Right hindlimb (tissue), 1 donor: ENCODE measurements around the gene ZNF232.
"Not testable (repeated sequence)": the region's sequence is repeated elsewhere in the genome, so short reads cannot be mapped to it uniquely, and the experiment has no call there.

Source experiments
- DNase-seq: peaks from one replicate; pipeline ENCODE4 v3.0.0-alpha.2; 2018

Gene ZNF232

GRCh38 chr17:5092218-5093010 lies 19.3 kb downstream of the ZNF232 start:
- DNase-seq, result no peak

DNA sequence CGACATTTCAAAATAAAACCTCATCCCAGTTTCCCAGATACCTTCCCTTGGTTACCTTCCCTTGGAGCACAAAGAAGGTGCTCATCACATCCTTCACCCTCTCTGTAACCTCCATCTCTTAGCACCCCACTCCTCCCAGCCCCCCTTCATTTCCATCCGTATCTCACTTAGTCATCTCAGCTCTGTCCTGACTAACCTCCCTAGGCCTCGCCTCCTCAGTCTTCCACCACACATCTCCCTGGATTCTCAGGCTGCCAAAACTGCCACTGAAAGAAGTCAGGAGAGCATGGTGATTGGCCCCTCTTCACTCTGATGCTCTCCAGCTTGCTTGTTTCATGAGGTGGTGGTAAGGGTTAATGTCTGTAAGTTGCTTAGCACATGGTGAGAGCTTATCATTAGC lies 31.1 kb downstream of the ZNF232 start:
- DNase-seq, result no peak

DNA sequence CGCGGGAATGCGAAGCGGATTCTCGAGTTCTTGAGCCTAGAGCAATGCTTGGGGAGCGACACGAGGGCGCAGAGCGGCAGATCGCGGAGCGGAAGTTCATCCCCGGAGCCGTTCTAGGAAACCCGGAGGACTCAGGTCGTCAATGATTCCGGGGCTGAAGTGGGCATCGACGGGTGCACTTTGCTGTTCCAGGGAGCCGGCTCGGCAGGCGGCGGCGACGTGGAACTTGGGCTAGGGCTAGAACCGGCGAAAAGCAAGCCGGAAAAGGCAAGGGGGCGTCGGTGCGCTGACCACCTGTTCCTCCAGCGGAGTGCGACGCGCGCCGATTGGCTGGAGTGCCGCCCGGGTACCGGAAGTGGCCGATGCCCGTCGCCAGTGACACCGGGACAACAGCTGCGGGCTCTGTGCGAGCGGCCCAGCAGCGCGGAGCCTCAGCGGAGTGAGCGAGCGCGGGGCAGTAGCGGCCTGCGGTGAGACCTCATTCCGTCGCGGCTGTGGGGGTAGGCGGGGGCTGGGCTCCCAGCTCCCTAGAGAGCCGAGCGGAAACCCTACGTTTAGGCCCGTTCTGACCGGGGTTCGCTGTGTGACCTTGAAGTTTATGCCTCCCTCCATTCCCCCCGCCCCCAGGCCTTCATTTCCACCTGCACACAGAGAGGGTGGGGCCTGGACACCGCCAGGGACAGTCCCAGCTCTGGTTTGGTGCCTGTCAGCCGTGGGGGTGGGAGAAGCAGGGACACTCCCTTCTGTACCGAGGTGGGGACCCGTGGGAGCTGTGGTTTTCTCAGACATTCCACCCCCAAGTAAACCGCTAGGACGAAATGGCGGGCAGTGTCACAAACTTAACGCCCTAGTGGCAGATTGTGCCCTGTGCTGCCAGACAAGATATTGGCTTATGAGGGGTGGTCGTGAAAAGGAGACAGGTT lies 33.3 kb downstream of the ZNF232 start, which contains the start of gene ZFP3:
Gene ZFP3, plus strand, starts transcription at position 362 of the 923 bp plus-strand sequence. CDS start 13,038 bp downstream, outside the sequence.
- DNase-seq, result peak; percentile 91

- DNase-seq, result no peak
Observed at GRCh38 chr17:5077781-5078105, 33.9 kb downstream of the ZNF232 start.

DNA sequence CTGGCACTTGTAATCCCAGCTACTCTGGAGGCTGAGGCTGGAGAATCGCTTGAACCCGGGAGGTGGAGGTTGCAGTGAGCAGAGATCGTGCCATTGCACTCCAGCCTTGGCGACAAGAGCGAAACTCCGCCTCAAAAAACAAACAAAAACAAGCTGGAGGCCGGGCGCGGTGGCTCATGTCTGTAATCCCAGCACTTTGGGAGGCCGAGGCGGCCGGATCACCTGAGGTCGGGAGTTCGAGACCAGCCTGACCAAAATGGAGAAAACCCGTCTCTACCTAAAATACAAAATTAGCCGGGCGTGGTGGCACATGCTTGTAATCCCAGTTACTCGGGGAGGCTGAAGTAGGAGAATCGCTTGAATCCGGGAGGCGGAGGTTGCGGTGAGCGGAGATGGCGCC lies 34.4 kb downstream of the ZNF232 start:
- not testable (repeated sequence) for DNase-seq

DNA sequence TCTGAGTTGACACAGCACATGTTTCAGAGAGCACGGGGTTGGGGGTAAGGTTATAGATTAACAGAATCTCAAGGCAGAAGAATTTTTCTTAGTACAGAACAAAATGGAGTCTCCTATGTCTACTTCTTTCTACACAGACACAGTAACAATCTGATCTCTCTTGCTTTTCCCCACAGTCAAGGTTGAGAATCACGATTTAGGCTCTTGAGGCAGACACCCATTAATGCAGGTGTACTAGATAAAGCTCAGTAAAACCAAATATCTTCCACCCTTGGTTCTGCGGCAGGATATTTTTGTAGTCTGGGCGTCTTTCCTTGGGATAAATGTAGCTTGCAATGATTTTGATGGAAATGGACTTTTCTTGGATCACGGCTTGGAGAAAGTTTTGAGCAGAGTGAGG lies 36.2 kb downstream of the ZNF232 start:
- DNase-seq, result not testable (repeated sequence)

- DNase-seq, result no peak
Observed at GRCh38 chr17:5069724-5070123, 42.0 kb downstream of the ZNF232 start.

DNA sequence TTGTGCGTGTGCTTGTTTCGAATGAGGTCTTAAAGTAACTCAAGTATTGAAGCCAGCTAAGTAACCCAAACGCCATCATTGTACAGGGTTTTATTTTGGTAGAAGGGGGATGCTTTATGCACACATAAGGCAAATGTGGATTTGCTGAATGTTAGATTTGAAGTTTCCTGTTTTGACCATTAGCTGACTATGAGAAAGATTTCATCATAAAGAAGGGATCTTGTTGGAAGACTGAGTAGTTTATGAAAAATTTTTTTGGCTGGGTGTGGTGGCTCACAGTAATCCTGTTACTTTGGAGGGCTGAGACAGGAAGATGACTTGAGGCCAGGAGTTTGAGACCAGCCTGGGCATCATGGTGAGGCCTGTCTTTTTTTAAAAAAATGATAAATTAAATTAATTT lies 43.4 kb downstream of the ZNF232 start:
- DNase-seq, result no peak

- DNase-seq, result no peak
Observed at GRCh38 chr17:5065227-5065744, 46.4 kb downstream of the ZNF232 start.
